ENCODE data around the gene CCNY.

The CCNY gene

GRCh38 chr10:35427543-35427942 is 91.2 kb downstream of the CCNY start:
- no peak for DNase-seq (ENCODE audit: low spot score)

GRCh38 chr10:35428521-35428920 is 92.2 kb downstream of the CCNY start:
- DNase-seq (ENCODE audit: low spot score): no peak

GRCh38 chr10:35432781-35433338 is 96.6 kb downstream of the CCNY start:
- DNase-seq (ENCODE audit: low spot score): no peak

- DNase-seq (ENCODE audit: low spot score): no peak
Observed at GRCh38 chr10:35433851-35434426, 97.6 kb downstream of the CCNY start.

GRCh38 chr10:35434533-35434932 is 98.2 kb downstream of the CCNY start:
- no peak for DNase-seq (ENCODE audit: low spot score)

- no peak for DNase-seq (ENCODE audit: low spot score)
Observed at GRCh38 chr10:35435824-35436223, 99.5 kb downstream of the CCNY start.

GRCh38 chr10:35437829-35438228 is 101.5 kb downstream of the CCNY start:
- no peak for DNase-seq (ENCODE audit: low spot score)

- DNase-seq (ENCODE audit: low spot score): no peak
Observed at GRCh38 chr10:35438718-35439571, 102.6 kb downstream of the CCNY start.

- no peak for DNase-seq (ENCODE audit: low spot score)
Observed at GRCh38 chr10:35440016-35440415, 103.7 kb downstream of the CCNY start.

- DNase-seq (ENCODE audit: low spot score): no peak
Observed at GRCh38 chr10:35442028-35442427, 105.7 kb downstream of the CCNY start.

- no peak for DNase-seq (ENCODE audit: low spot score)
Observed at GRCh38 chr10:35442592-35442991, 106.3 kb downstream of the CCNY start.

- DNase-seq (ENCODE audit: low spot score): no peak
Observed at GRCh38 chr10:35443858-35444257, 107.5 kb downstream of the CCNY start.

GRCh38 chr10:35445150-35445884 is 109.0 kb downstream of the CCNY start:
- DNase-seq (ENCODE audit: low spot score): no peak

- DNase-seq (ENCODE audit: low spot score): peak; percentile 8
Observed at GRCh38 chr10:35446439-35446838, 110.1 kb downstream of the CCNY start.

GRCh38 chr10:35447693-35448407 is 111.5 kb downstream of the CCNY start:
- peak; percentile 81 for DNase-seq (ENCODE audit: low spot score)

- DNase-seq (ENCODE audit: low spot score): peak; percentile 14
Observed at GRCh38 chr10:35448687-35449662, 112.7 kb downstream of the CCNY start.

GRCh38 chr10:35449944-35450343 is 113.6 kb downstream of the CCNY start:
- DNase-seq (ENCODE audit: low spot score): no peak

- DNase-seq (ENCODE audit: low spot score): peak; percentile 32
Observed at GRCh38 chr10:35451151-35452016, 115.1 kb downstream of the CCNY start.

GRCh38 chr10:35452171-35452570 is 115.9 kb downstream of the CCNY start:
- no peak for DNase-seq (ENCODE audit: low spot score)

GRCh38 chr10:35452847-35453246 is 116.5 kb downstream of the CCNY start:
- DNase-seq (ENCODE audit: low spot score): no peak
